NCI-H1105 (cell line): ENCODE results near the gene RPS4Y2.

Experiments used
- DNase-seq: peaks from one replicate; lab custom pipeline; 2025; lab: John Stamatoyannopoulos, UW

RPS4Y2 gene

GRCh38 chrY:20755808-20756207 lies at the start of gene RPS4Y2:
Gene RPS4Y2, plus strand, starts transcription at chrY:20756108. Its CDS starts 56 bp downstream, at chrY:20756164.
- DNase-seq: no peak

GRCh38 chrY:20714391-20714790 lies 41.5 kb upstream of the RPS4Y2 start:
- no peak for DNase-seq

GRCh38 chrY:20726184-20726907 lies 29.6 kb upstream of the RPS4Y2 start:
- no peak for DNase-seq

- DNase-seq: no peak
These were observed 20.7 kb upstream of the RPS4Y2 start for GRCh38 chrY:20735200-20735599.

- DNase-seq: no peak
These were observed 16.1 kb upstream of the RPS4Y2 start for GRCh38 chrY:20739806-20740205.

GRCh38 chrY:20740609-20741008 lies 15.3 kb upstream of the RPS4Y2 start:
- no peak for DNase-seq

- no peak for DNase-seq
These were observed 10.8 kb upstream of the RPS4Y2 start for GRCh38 chrY:20745060-20745459.

GRCh38 chrY:20746919-20747318 lies 9.0 kb upstream of the RPS4Y2 start:
- DNase-seq: no peak

- no peak for DNase-seq
These were observed 8.0 kb downstream of the RPS4Y2 start for GRCh38 chrY:20763869-20764268.

- DNase-seq: no peak
These were observed 9.2 kb downstream of the RPS4Y2 start for GRCh38 chrY:20765117-20765516.

GRCh38 chrY:20770755-20771154 lies 14.8 kb downstream of the RPS4Y2 start:
- no peak for DNase-seq

- DNase-seq: no peak
These were observed 20.2 kb downstream of the RPS4Y2 start for GRCh38 chrY:20776104-20776503.

- no peak for DNase-seq
These were observed 24.3 kb downstream of the RPS4Y2 start for GRCh38 chrY:20780104-20780654.

- no peak for DNase-seq
These were observed 24.9 kb downstream of the RPS4Y2 start for GRCh38 chrY:20780776-20781175.

GRCh38 chrY:20781408-20781807 lies 25.5 kb downstream of the RPS4Y2 start:
- no peak for DNase-seq

GRCh38 chrY:20784965-20785364 lies 29.1 kb downstream of the RPS4Y2 start:
- no peak for DNase-seq

GRCh38 chrY:20787076-20787475 lies 31.2 kb downstream of the RPS4Y2 start:
- DNase-seq: no peak

- DNase-seq: no peak
These were observed 42.6 kb downstream of the RPS4Y2 start for GRCh38 chrY:20798351-20799049.

GRCh38 chrY:20802659-20803058 lies 46.8 kb downstream of the RPS4Y2 start:
- DNase-seq: no peak

GRCh38 chrY:20806243-20806642 lies 50.3 kb downstream of the RPS4Y2 start:
- no peak for DNase-seq

- no peak for DNase-seq
These were observed 57.6 kb downstream of the RPS4Y2 start for GRCh38 chrY:20813459-20813858.

GRCh38 chrY:20814794-20815193 lies 58.9 kb downstream of the RPS4Y2 start:
- no peak for DNase-seq

GRCh38 chrY:20817067-20817466 lies 61.2 kb downstream of the RPS4Y2 start:
- DNase-seq: no peak
